ENCODE measurements around the gene EFCAB12. TPM values are rescaled to one million over a fixed set of nuclear protein-coding genes. Genes with fewer than 3 reads are reported as not detected.
"Not testable (repeated sequence)": the region's sequence is repeated elsewhere in the genome, so short reads cannot be mapped to it uniquely, and the experiment has no call there.

EFCAB12 gene
- total RNA-seq, 2 donors from 2014 or later: 1.0 to 1.4 TPM

DNA sequence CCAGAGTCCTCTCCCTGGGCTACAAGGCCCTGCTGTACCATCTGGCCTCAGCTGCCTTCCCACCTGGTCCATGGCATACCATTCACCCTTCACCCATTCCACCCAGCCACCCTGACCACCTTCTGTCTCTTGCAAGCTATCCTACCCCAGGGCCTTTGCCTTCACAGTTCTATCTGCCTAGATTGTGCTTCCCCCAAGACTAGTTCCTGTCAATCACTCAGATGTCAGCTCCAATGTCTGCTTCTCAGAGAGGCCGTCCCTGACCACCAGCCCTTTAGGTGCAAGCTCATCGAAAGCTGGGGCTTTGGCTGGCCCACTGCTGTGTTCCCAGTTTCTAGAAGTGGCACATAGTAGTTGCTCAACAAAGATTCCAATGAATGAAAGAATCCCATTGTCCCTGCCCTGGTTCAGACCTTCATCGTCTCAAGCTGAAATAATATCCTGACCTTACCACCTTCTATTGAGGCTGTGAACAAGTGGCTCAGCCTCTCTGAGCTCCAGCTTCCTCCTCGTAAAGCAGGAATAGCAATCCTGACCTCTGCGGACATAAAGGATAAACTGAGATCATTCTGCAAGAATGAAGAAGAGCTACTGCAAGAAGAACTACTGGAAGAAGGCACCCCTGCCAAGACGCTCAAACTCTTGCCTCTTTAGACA lies 15.8 kb downstream of the EFCAB12 start:
- no peak overlapping the region for H3K27ac Mint-ChIP-seq
- DNase-seq (no peak), ATAC-seq (replicated peaks in 1 of 2) (no peak)
- H3K4me3 Mint-ChIP-seq: no peak overlapping the region
- H3K9me3 Mint-ChIP-seq: no peaks in the 10 kb centered on the region
- H3K36me3 Mint-ChIP-seq (ENCODE audit: insufficient read depth in 2 of 2): no peaks in the 10 kb centered on the region
- peaks cover 6% of the 10 kb centered on the region for H3K4me1 Mint-ChIP-seq (ENCODE audit: low read depth)
- H3K27me3 Mint-ChIP-seq (ENCODE audit: low read depth): peaks cover 6% of the 10 kb centered on the region

DNA sequence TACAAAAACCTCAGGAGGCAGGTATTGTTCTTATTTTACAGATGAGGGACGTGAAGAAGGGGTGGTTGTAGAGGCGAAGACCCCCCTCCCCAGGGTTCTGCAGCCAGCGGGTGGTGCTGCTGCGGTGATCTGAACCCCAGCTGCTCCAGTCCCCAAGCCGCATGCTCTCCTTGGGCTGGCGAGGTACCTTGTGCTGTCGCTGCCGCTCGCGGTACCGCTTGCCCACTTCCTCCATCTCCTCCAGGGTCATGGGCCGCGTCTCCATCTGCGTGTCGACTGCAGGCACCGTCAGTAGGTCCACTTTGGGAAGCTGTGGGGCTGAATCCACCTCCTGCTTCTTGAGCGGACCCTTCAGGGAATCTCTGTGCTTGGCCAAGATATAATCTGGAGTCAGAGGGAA lies 17.5 kb downstream of the EFCAB12 start:
- Mint-ChIP-seq H3K36me3 (ENCODE audit: insufficient read depth in 2 of 2) (no peaks in the 10 kb centered on the region), H3K27me3 (ENCODE audit: low read depth) (peaks cover 6% of the 10 kb centered on the region), H3K4me3 (no peak overlapping the region), H3K27ac (no peak overlapping the region), H3K9me3 (no peaks in the 10 kb centered on the region), H3K4me1 (ENCODE audit: low read depth) (peaks cover 6% of the 10 kb centered on the region)
- no peak for ATAC-seq (replicated peaks in 1 of 2)
- DNase-seq: no peak

DNA sequence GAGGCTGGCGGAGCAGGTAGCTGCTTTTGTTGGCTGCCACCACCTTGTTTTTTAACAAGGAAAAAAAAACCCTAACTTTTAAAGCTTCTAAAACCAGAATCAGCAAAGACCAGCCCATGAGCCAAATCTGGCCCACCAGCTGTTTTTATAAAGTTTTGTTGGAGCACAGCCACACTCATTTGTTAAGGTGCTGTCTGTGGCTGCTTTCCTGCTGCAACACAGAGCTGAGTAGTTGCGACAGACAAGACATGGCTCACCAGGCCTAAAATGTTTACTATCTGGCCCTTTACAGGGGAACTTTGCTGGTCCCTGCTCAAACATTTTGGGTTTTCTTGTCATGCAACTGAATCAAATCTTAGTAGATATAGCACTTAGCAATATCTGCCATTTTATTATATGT lies 18.9 kb downstream of the EFCAB12 start:
- no peak for DNase-seq
- Mint-ChIP-seq H3K4me1 (ENCODE audit: low read depth) (peaks cover 6% of the 10 kb centered on the region), H3K36me3 (ENCODE audit: insufficient read depth in 2 of 2) (no peaks in the 10 kb centered on the region), H3K4me3 (no peak overlapping the region), H3K9me3 (no peaks in the 10 kb centered on the region), H3K27ac (no peak overlapping the region), H3K27me3 (ENCODE audit: low read depth) (peaks cover 6% of the 10 kb centered on the region)
- ATAC-seq (replicated peaks in 1 of 2): no peak

DNA sequence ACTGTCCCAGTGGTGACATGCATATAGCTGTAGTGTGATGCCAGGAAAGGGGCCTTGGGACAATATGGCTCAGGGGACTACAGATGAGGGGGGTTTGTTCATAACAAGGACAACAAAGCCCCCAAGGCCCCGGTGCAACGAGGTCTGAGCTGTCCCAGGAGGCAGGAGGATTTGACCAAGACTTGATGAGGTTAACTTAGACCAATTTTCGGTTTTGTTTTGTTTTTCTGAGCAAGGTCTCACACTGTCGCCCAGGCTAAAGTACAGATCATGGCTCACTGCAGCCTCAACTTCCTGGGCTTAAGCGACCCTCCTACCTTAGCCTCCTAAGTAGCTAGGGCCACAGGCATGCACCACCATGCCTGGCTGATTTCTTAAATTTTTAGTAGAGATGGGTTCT lies 23.8 kb downstream of the EFCAB12 start:
- Mint-ChIP-seq H3K36me3 (ENCODE audit: insufficient read depth in 2 of 2) (no peaks in the 10 kb centered on the region), H3K4me3 (no peak overlapping the region), H3K27ac (no peak overlapping the region), H3K9me3 (no peaks in the 10 kb centered on the region), H3K27me3 (ENCODE audit: low read depth) (no peaks in the 10 kb centered on the region), H3K4me1 (ENCODE audit: low read depth) (no peaks in the 10 kb centered on the region)
- ATAC-seq (replicated peaks in 1 of 2) (no peak), DNase-seq (no peak)

DNA sequence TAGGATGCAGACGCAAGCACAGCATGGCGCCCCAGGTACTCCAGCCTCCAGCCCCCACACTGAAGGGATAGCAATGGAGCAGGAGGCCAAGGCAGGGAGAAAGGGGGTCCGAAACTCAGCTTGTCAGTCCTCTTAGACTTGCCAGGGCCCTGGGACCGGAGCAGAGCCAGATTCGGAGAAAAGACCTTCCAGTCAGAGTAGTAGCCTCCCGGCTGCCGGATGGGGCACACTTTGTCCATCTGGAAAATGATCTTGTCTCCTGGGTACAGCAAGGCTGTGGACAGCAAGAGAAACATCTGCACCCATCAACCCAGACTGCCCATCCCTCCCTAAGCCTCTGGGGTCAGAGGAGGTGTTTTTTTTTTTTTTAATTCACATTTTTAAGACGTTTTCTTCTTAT lies 24.3 kb downstream of the EFCAB12 start:
- H3K9me3 Mint-ChIP-seq: no peaks in the 10 kb centered on the region
- no peak overlapping the region for H3K4me3 Mint-ChIP-seq
- H3K36me3 Mint-ChIP-seq (ENCODE audit: insufficient read depth in 2 of 2): no peaks in the 10 kb centered on the region
- H3K27ac Mint-ChIP-seq: no peak overlapping the region
- DNase-seq: no peak
- no peaks in the 10 kb centered on the region for H3K27me3 Mint-ChIP-seq (ENCODE audit: low read depth)
- ATAC-seq (replicated peaks in 1 of 2): no peak
- no peaks in the 10 kb centered on the region for H3K4me1 Mint-ChIP-seq (ENCODE audit: low read depth)

DNA sequence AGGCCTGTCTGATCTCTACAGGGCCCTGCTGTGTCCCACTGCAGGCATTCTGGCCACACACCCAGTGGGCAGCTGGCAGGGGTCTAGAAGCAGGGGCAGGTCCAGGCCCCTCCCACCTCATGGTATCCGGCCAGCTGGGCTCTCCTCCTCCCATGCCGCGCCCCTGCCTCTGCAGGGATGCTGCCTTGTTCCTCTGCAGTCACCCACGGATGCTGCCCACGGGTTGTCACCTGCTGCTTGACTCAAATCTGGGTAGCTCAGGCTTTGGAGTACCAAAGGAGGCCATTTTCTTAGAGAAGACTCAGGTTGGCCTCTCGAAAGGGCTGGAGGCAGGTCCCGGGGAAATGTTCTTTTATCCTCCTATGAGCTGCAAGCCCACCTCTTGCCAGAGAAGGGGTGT lies 25.0 kb downstream of the EFCAB12 start:
- H3K4me3 Mint-ChIP-seq: no peak overlapping the region
- ATAC-seq (replicated peaks in 1 of 2) (no peak), DNase-seq (no peak)
- peaks cover 3% of the 10 kb centered on the region for H3K4me1 Mint-ChIP-seq (ENCODE audit: low read depth)
- H3K27ac Mint-ChIP-seq: no peak overlapping the region
- H3K9me3 Mint-ChIP-seq: no peaks in the 10 kb centered on the region
- no peaks in the 10 kb centered on the region for H3K27me3 Mint-ChIP-seq (ENCODE audit: low read depth)
- H3K36me3 Mint-ChIP-seq (ENCODE audit: insufficient read depth in 2 of 2): no peaks in the 10 kb centered on the region

DNA sequence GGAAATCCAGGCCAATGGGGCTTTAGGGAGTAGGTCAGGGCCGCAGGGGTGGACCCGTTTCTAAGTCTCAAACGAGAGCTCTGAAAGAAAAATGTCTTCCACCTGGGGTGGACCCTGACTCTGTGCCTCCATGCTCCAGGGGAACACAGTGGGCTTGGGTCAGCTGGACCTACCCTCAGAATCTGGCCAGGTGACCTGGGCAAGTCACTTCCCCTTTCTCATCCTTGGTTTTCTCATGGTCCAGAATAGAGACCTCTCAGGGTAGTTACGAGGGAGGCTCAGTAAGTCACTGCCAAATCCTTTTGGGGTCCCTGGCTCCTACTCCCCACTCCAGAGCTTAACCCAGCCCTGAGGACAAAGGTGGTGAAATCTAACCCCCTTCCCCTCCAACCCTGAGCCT lies 25.8 kb downstream of the EFCAB12 start:
- Mint-ChIP-seq H3K9me3 (no peaks in the 10 kb centered on the region), H3K27ac (no peak overlapping the region), H3K36me3 (ENCODE audit: insufficient read depth in 2 of 2) (no peaks in the 10 kb centered on the region), H3K4me3 (no peak overlapping the region), H3K27me3 (ENCODE audit: low read depth) (no peaks in the 10 kb centered on the region), H3K4me1 (ENCODE audit: low read depth) (peaks cover 11% of the 10 kb centered on the region)
- ATAC-seq (replicated peaks in 1 of 2) (no peak), DNase-seq (no peak)

DNA sequence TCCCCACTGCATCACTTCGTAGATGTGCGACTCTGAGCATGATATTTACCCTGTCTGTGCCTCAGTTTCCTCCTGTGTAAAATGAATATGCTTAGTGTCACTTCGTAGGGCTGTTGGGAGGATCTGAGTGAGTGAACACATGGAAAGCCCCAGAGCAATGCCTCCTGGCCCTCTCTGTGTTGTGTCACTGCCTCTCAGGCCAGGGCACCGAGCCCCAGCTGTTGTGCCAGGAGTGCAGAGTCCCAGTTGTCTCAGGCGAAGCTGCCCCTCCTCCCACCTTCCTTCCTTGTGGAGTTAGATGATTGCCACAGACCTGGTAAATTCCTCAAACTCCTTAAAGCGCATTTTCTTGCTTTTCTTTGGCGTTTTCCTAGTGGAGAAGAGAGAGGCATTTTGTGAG lies 26.2 kb downstream of the EFCAB12 start:
- DNase-seq: no peak
- H3K27me3 Mint-ChIP-seq (ENCODE audit: low read depth): no peaks in the 10 kb centered on the region
- H3K36me3 Mint-ChIP-seq (ENCODE audit: insufficient read depth in 2 of 2): peaks cover 0 to 3% of the 10 kb centered on the region in 2 donors
- H3K27ac Mint-ChIP-seq: no peak overlapping the region
- ATAC-seq (replicated peaks in 1 of 2): no peak
- H3K4me1 Mint-ChIP-seq (ENCODE audit: low read depth): peaks cover 16% of the 10 kb centered on the region
- H3K4me3 Mint-ChIP-seq: no peak overlapping the region
- no peaks in the 10 kb centered on the region for H3K9me3 Mint-ChIP-seq

DNA sequence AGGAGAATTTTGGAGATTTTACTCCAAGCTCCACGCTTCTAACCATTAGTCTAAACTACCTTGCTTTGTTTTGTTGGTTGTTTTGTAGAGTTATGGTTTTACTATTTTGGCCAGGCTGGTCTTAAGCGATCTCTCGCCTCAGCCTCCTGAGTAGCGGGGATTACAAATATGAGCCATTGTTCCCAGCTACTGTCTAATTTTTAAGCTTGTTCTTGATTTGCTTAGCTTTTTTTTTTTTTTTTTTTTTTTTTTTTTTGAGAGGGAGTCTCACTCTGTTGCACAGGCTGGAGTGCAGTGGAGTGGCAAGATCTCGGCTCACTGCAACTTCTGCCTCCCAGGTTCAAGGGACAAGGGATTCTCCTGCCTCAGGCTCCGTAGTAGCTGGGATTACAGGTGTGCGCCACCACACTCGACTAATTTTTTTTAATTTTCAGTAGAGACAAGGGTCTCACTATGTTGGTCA lies 28.5 kb downstream of the EFCAB12 start:
- H3K4me3 Mint-ChIP-seq: peak overlapping the region; percentile 99
- H3K9me3 Mint-ChIP-seq: no peaks in the 10 kb centered on the region
- H3K4me1 Mint-ChIP-seq (ENCODE audit: low read depth): peaks cover 31% of the 10 kb centered on the region
- H3K27me3 Mint-ChIP-seq (ENCODE audit: low read depth): no peaks in the 10 kb centered on the region
- peak overlapping the region; percentile 100 for H3K27ac Mint-ChIP-seq
- peak; percentile 24 to 31 for DNase-seq
- ATAC-seq (replicated peaks in 1 of 2): peak; percentile 48 to 59
- H3K36me3 Mint-ChIP-seq (ENCODE audit: insufficient read depth in 2 of 2): peaks cover 0 to 9% of the 10 kb centered on the region in 2 donors

DNA sequence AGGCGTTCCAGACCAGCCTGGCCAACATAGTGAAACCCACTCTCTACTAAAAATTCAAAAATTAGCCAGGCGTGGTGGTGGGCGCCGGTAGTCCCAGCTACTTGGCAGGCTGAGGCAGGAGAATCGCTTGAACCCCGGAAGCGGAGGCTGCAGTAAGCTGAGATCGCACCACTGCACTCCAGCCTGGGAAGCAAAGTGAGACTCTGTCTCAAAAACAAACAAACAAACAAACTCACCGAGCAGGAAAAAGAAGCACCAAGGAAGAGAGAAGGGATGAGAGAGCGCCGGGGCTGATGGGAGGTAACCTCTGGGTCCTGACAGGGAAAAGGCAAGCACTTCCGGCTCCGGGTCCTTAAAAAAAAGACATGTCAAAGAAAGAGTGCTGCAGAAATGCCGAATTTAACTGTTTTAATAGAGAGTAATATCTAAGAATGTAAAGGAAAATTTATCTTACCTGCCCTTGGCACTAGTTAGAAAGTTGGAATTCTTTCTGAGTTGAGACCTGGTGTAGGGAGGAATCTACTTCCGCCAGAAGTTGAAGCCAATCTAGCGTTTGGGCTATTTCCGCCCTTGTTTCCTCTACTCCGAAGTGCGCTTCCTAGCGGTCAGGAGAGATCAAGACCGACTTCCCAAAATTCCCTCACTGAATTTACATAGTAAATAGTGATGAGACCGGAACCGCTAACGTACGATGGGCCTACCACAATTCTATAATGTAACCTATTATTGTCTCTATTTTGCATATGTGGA lies 29.1 kb downstream of the EFCAB12 start:
- DNase-seq (peak; percentile 79 to 84), ATAC-seq (replicated peaks in 1 of 2) (peak; percentile 78 to 80)
- peaks cover 1 to 9% of the 10 kb centered on the region in 2 donors for H3K36me3 Mint-ChIP-seq (ENCODE audit: insufficient read depth in 2 of 2)
- H3K9me3 Mint-ChIP-seq: no peaks in the 10 kb centered on the region
- H3K27ac Mint-ChIP-seq: peak overlapping the region; percentile 100
- H3K4me3 Mint-ChIP-seq: peak overlapping the region; percentile 99
- no peaks in the 10 kb centered on the region for H3K27me3 Mint-ChIP-seq (ENCODE audit: low read depth)
- H3K4me1 Mint-ChIP-seq (ENCODE audit: low read depth): peaks cover 31% of the 10 kb centered on the region

DNA sequence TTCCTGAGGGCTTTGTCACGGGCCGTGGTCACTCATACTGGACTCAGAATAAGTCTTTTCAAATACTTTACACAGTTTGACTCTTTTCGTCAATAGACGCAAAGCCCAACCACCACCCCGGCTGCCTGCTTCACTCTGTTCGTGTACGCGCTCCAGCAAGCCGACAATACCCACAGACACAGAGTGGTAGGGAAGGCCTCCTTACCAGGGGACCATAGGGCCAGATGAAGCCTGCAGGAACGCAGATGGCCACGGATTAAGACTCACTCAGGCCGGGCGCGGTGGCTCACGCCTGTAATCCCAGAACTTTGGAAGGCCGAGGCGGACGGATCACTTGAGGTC lies 29.7 kb downstream of the EFCAB12 start:
- Mint-ChIP-seq H3K27ac (peak overlapping the region; percentile 100), H3K4me3 (peak overlapping the region; percentile 99), H3K36me3 (ENCODE audit: insufficient read depth in 2 of 2) (peaks cover 1 to 11% of the 10 kb centered on the region in 2 donors), H3K27me3 (ENCODE audit: low read depth) (no peaks in the 10 kb centered on the region), H3K9me3 (no peaks in the 10 kb centered on the region), H3K4me1 (ENCODE audit: low read depth) (peaks cover 31% of the 10 kb centered on the region)
- DNase-seq: peak; percentile 5 to 19
- peak; percentile 12 to 29 for ATAC-seq (replicated peaks in 1 of 2)

DNA sequence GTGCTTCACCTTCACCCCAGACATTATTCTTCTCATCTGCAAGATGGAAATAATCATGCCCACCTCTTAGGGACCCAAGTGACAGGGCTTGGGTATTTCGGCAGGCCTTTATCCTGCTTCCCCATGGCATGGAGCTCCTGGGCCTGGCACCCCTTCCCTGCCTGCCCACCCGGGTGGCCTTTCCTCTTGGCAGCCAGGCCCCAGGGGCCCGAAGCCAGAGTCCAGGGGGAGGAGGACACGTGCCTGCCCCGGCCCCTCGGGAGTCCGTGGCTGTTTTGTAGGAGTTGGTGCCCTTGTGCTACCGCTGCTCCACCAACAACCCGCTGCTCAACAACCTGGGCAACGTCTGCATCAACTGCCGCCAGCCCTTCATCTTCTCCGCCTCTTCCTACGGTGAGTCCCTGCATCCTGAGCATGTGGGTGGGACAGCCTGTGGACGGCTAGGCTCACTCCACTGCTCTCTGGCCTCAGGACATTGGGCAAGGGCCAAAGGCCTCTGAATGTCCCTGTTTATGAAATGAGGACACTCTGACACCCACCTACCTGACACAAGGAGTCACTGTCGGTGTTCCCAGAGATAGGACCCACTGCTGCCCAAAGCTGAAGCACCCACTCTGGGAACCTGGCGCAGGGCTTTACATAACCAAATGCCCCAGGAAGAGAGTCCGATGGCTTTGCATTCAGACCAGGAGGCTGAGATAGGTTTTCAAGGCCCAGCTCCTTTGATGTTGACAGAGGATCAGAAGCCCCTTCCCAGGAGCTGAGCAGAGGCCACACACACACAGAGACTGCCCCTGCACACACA lies 34.5 kb downstream of the EFCAB12 start:
- peaks cover 1 to 17% of the 10 kb centered on the region in 2 donors for H3K36me3 Mint-ChIP-seq (ENCODE audit: insufficient read depth in 2 of 2)
- not testable (repeated sequence) for H3K4me3 Mint-ChIP-seq

DNA sequence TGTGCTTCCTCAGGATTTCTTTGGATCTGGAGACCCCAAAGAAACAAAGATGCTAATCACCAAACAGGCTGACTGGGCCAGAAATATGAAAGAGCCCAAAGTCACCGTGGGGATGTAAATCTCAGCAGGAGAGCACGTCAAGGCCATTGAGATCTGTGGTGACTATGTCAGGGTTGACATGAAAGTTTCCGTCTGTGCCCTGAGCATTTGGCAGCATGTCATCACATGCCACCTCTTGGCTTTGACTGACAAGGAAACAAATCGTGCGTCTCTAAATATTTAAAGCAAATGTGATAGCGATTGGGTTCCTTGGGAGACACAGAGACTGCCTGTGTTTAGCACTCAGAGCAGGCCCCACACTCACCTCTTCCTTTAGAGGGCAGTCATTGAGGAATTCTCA lies 35.2 kb downstream of the EFCAB12 start:
- H3K4me3 Mint-ChIP-seq: no peak overlapping the region
- peaks cover 26% of the 10 kb centered on the region for H3K4me1 Mint-ChIP-seq (ENCODE audit: low read depth)
- no peak for DNase-seq
- no peak for ATAC-seq (replicated peaks in 1 of 2)
- H3K36me3 Mint-ChIP-seq (ENCODE audit: insufficient read depth in 2 of 2): peaks cover 1 to 17% of the 10 kb centered on the region in 2 donors
- H3K27ac Mint-ChIP-seq: no peak overlapping the region
- no peaks in the 10 kb centered on the region for H3K27me3 Mint-ChIP-seq (ENCODE audit: low read depth)
- H3K9me3 Mint-ChIP-seq: no peaks in the 10 kb centered on the region

More for the DNA sequence above, 34.5 kb downstream of the EFCAB12 start:
- H3K9me3 Mint-ChIP-seq; H3K27me3 Mint-ChIP-seq (ENCODE audit: low read depth); DNase-seq; ATAC-seq (replicated peaks in 1 of 2): not testable (repeated sequence)
- Mint-ChIP-seq H3K4me1 (ENCODE audit: low read depth) (peaks cover 31% of the 10 kb centered on the region), H3K27ac (peak overlapping the region; percentile 30)

Data from activated T-cell treated with anti-CD3 and anti-CD28 coated beads, Interleukin-2, amount 50 U/mL, for 72 hours (primary cell).